ENCODE data around the gene PUS3.

The PUS3 gene

GRCh38 chr11:125883375-125883774 is 19.6 kb downstream of the PUS3 start:
- TF ChIP-seq, protein P1, sequence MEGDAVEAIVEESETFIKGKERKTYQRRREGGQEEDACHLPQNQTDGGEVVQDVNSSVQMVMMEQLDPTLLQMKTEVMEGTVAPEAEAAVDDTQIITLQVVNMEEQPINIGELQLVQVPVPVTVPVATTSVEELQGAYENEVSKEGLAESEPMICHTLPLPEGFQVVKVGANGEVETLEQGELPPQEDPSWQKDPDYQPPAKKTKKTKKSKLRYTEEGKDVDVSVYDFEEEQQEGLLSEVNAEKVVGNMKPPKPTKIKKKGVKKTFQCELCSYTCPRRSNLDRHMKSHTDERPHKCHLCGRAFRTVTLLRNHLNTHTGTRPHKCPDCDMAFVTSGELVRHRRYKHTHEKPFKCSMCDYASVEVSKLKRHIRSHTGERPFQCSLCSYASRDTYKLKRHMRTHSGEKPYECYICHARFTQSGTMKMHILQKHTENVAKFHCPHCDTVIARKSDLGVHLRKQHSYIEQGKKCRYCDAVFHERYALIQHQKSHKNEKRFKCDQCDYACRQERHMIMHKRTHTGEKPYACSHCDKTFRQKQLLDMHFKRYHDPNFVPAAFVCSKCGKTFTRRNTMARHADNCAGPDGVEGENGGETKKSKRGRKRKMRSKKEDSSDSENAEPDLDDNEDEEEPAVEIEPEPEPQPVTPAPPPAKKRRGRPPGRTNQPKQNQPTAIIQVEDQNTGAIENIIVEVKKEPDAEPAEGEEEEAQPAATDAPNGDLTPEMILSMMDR (IDR thresholded peaks at IDR 0.05), result no peak
- H3K9me3 Mint-ChIP-seq, result peaks cover 30% of the 10 kb centered on the region
- H3K36me3 Mint-ChIP-seq (ENCODE audit: low read depth), result no peaks in the 10 kb centered on the region
- H3K4me1 Mint-ChIP-seq, result no peaks in the 10 kb centered on the region
- no peak overlapping the region for H3K27ac Mint-ChIP-seq
- no peak overlapping the region for H3K4me3 Mint-ChIP-seq
- H3K27me3 Mint-ChIP-seq (ENCODE audit: low read depth, poor library complexity), result peaks cover 35% of the 10 kb centered on the region
- DNase-seq, result no peak

GRCh38 chr11:125881291-125881690 is 21.7 kb downstream of the PUS3 start:
- H3K27me3 Mint-ChIP-seq (ENCODE audit: low read depth, poor library complexity), result peaks cover 40% of the 10 kb centered on the region
- H3K27ac Mint-ChIP-seq, result no peak overlapping the region
- H3K4me1 Mint-ChIP-seq, result no peaks in the 10 kb centered on the region
- peaks cover 19% of the 10 kb centered on the region for H3K9me3 Mint-ChIP-seq
- DNase-seq, result no peak
- H3K4me3 Mint-ChIP-seq, result no peak overlapping the region
- TF ChIP-seq, protein P1 (IDR thresholded peaks at IDR 0.05), result no peak
- no peaks in the 10 kb centered on the region for H3K36me3 Mint-ChIP-seq (ENCODE audit: low read depth)

GRCh38 chr11:125874556-125875124 is 28.4 kb downstream of the PUS3 start:
- Mint-ChIP-seq H3K27ac (no peak overlapping the region), H3K36me3 (ENCODE audit: low read depth) (no peaks in the 10 kb centered on the region), H3K9me3 (peaks cover 7% of the 10 kb centered on the region), H3K4me3 (peak overlapping the region; percentile 56), H3K4me1 (peaks cover 6% of the 10 kb centered on the region), H3K27me3 (ENCODE audit: low read depth, poor library complexity) (peaks cover 28% of the 10 kb centered on the region)
- DNase-seq, result peak; percentile 71
- TF ChIP-seq, protein P1 (IDR thresholded peaks at IDR 0.05), result peak; percentile 78

- H3K9me3 Mint-ChIP-seq, result peaks cover 7% of the 10 kb centered on the region
- H3K36me3 Mint-ChIP-seq (ENCODE audit: low read depth), result no peaks in the 10 kb centered on the region
- peaks cover 24% of the 10 kb centered on the region for H3K27me3 Mint-ChIP-seq (ENCODE audit: low read depth, poor library complexity)
- no peak for DNase-seq
- H3K4me1 Mint-ChIP-seq, result peaks cover 6% of the 10 kb centered on the region
- peak overlapping the region; percentile 56 for H3K4me3 Mint-ChIP-seq
- TF ChIP-seq, protein P1 (IDR thresholded peaks at IDR 0.05), result no peak
- H3K27ac Mint-ChIP-seq, result no peak overlapping the region
Observed at GRCh38 chr11:125873881-125874555, 29.0 kb downstream of the PUS3 start.

DNA sequence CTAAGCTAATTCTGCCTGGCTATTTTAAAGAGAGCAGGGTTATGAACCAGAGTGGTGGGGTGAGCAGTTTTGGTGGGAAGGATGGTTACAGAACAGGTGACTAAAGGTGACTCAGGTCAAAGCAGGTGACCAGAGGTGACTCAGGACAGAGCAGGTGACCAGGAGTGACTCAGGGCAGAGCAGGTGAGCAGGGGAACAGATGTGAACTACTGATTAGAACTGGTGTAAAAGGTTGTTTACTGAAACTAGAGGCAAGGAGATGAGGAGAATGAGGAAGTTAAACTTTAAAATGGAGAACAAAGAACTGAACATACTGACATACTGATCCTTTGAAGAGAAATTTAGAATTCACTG is 30.9 kb downstream of the PUS3 start:
- Mint-ChIP-seq H3K27ac (no peak overlapping the region), H3K27me3 (ENCODE audit: low read depth, poor library complexity) (peaks cover 22% of the 10 kb centered on the region), H3K36me3 (ENCODE audit: low read depth) (no peaks in the 10 kb centered on the region), H3K4me3 (no peak overlapping the region), H3K9me3 (peaks cover 7% of the 10 kb centered on the region), H3K4me1 (peaks cover 6% of the 10 kb centered on the region)
- TF ChIP-seq, protein P1 (IDR thresholded peaks at IDR 0.05), result no peak
- no peak for DNase-seq

Data from nephron progenitor cell (in vitro differentiated cells).